Uterus (tissue), 2 donors: ENCODE results near the gene MVB12A.

Source experiments
- POLR2A ChIP-seq, 2 donors: fragments of 450-650 bp; IDR thresholded peaks; one replicate each; pipeline ENCODE4 v1.6.1; 2016; ENCODE audit warnings: antibody characterized with exemption in 2 of 2, mild to moderate bottlenecking in 1 of 2, moderate library complexity in 1 of 2
- TF ChIP-seq, protein P1 (sequence below), 4 experiments: fragments of 200-600 bp in 2 of 4; fragments of 450-650 bp in 2 of 4; sonication (generic) in 2 of 4; IDR thresholded peaks; one replicate each; pipeline ENCODE4 v1.5.1; 2016 to 2019; ENCODE audit warnings: antibody characterized with exemption in 4 of 4, mild to moderate bottlenecking in 2 of 4, moderate library complexity in 1 of 4

GRCh38 chr19:17378271-17378670 lies 41.6 kb upstream of the MVB12A start:
- TF ChIP-seq, protein P1, sequence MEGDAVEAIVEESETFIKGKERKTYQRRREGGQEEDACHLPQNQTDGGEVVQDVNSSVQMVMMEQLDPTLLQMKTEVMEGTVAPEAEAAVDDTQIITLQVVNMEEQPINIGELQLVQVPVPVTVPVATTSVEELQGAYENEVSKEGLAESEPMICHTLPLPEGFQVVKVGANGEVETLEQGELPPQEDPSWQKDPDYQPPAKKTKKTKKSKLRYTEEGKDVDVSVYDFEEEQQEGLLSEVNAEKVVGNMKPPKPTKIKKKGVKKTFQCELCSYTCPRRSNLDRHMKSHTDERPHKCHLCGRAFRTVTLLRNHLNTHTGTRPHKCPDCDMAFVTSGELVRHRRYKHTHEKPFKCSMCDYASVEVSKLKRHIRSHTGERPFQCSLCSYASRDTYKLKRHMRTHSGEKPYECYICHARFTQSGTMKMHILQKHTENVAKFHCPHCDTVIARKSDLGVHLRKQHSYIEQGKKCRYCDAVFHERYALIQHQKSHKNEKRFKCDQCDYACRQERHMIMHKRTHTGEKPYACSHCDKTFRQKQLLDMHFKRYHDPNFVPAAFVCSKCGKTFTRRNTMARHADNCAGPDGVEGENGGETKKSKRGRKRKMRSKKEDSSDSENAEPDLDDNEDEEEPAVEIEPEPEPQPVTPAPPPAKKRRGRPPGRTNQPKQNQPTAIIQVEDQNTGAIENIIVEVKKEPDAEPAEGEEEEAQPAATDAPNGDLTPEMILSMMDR (IDR thresholded peaks at IDR 0.05) = no peak
- no peak for TF ChIP-seq POLR2A (IDR thresholded peaks at IDR 0.05)
